Heart left ventricle (tissue), 16 donors: ENCODE measurements around the gene MYMK. TPM values are rescaled to one million over a fixed set of nuclear protein-coding genes. Genes with fewer than 3 reads are reported as not detected.

ENCODE experiments used
- ATAC-seq, 4 donors: fragments of 200-7000 bp; cut with Tn5 transposase; one replicate each; pipeline ENCODE4 v1.9.1; 2020 to 2022; ENCODE audit warnings: moderate library complexity in 4 of 4, mild to moderate bottlenecking in 3 of 4, moderate number of reproducible peaks in 1 of 4
- DNase-seq, 5 donors: peaks; one replicate each; pipeline ENCODE4 v3.0.0-alpha.2; 2020
- H3K27ac ChIP-seq, 12 donors: fragments of 200-600 bp; sonication (generic) in 4 of 12; one replicate each; pipeline versions ENCODE4 v1.5.0 to v1.8.0; 2016 to 2022; ENCODE audit warnings: mild to moderate bottlenecking in 2 of 12
- H3K27me3 ChIP-seq, 9 donors: fragments of 200-600 bp; sonication (generic) in 2 of 9; one replicate each; pipeline versions ENCODE4 v1.5.1 to v1.8.0; 2016 to 2022; ENCODE audit warnings: mild to moderate bottlenecking in 3 of 9
- H3K36me3 ChIP-seq, 9 donors: fragments of 200-600 bp; sonication (generic) in 2 of 9; one replicate each; pipeline versions ENCODE4 v1.5.0 to v1.8.0; 2018 to 2022; ENCODE audit warnings: mild to moderate bottlenecking in 2 of 9
- H3K4me1 ChIP-seq, 12 donors: fragments of 200-600 bp; sonication (generic) in 4 of 12; one replicate each; pipeline versions ENCODE4 v1.5.0 to v1.8.0; 2016 to 2022; ENCODE audit warnings: mild to moderate bottlenecking in 3 of 12
- H3K4me3 ChIP-seq, 12 donors: fragments of 200-600 bp; sonication (generic) in 4 of 12; one replicate each; pipeline versions ENCODE4 v1.5.0 to v1.8.0; 2017 to 2022; ENCODE audit warnings: mild to moderate bottlenecking in 9 of 12, moderate library complexity in 4 of 12
- H3K9me3 ChIP-seq, 12 donors: fragments of 200-600 bp; sonication (generic) in 4 of 12; one replicate each; pipeline versions ENCODE4 v1.5.0 to v1.8.0; 2016 to 2022; ENCODE audit warnings: mild to moderate bottlenecking in 1 of 12
- POLR2A ChIP-seq, 2 donors: fragments of 450-650 bp; IDR thresholded peaks; one replicate each; pipeline ENCODE4 v1.6.1; 2017; ENCODE audit warnings: antibody characterized with exemption in 2 of 2, mild to moderate bottlenecking in 2 of 2, moderate library complexity in 2 of 2
- WGBS, 4 donors: extraction: QIAGEN DNeasy Blood & Tissue Kit in 2 of 4; methylation state at CpG; one replicate each; pipeline versions ENCODE4 v1.1.5 to v1.1.7; 2013 to 2018; 5-methylcytosine and 5-hydroxymethylcytosine counted together
- intact Hi-C, 10 donors: fragments of 100-400 bp; cut with DNase I; formaldehyde crosslinking; loops; one replicate each; pipeline versions ENCODE4 v1.11.1 to v1.14.2; 2022
- polyA plus RNA-seq, 2 donors: library from polyadenylated mRNA; stranded (reverse); fragments of 200-250 nt; gene quantifications; one replicate each; pipeline ENCODE4 v1.2.3, GENCODE V29; 2013
- total RNA-seq, 9 donors: library from RNA; depleted of rRNA in 2 of 9; stranded (reverse); fragments of >200 nt in 2 of 9; fragmentation: NEBNext Ultra II Directional in 3 of 9; extraction: Animal tissue kit (Norgen Biotek cat#: 25700) in 3 of 9; gene quantifications; one replicate each; pipeline versions ENCODE4 v1.1.0 to v1.2.4, GENCODE V29; 2016 to 2023
- TF ChIP-seq, protein P1 (sequence below), 12 donors: fragments of 200-600 bp; sonication (generic) in 4 of 12; IDR thresholded peaks; one replicate each; pipeline versions ENCODE4 v1.5.0 to v1.8.0; 2018 to 2022; ENCODE audit warnings: antibody characterized with exemption in 12 of 12, mild to moderate bottlenecking in 5 of 12
- donor health status: ischemic (EF 13 %, LVEDD 7.1; RV severe dilation, severe dysfunction).
- donor health status: healthy with polysubstance abuse.
- donor health status: DM: no; HTN: yes; CAD: no.
- donor health status: DM: no; HTN: no; CAD: no.
- donor health status: ischemic (EF 25% LVEDD 6.9; RV normal size, moderate dysfunction).
- donor health status: ischemic (EF 25% LVEDD 5.7; RV mildly dilated, moderate dysfunction).
- donor health status: healthy.
- donor health status: DM: yes; HTN: yes; CAD: no.
- donor health status: ischemic (EF 35%, LVEDD 5.7; RV mildly dilated, moderate dysfunction).
- donor health status: nonischemic (EF 11% LVEDD 7.7; RV severe dilation, severe dysfunction).
- donor health status: DM: yes; HTN: yes; CAD: no.
- donor health status: PGD.
- donor health status: ischemic (EF 29% LVEDD 5.4; RV normal size, mild dysfunction).
- donor health status: nonischemic (EF 23%, LVEDD 6.1; RV moderate dilation, normal function).

MYMK gene
- total and polyA plus RNA-seq, 11 donors: not detected

- H3K36me3 ChIP-seq: no peaks in the 10 kb centered on the region
- H3K9me3 ChIP-seq: peaks cover 0 to 12% (median 8%) of the 10 kb centered on the region in 12 donors
- peaks cover 0 to 2% (median 0%) of the 10 kb centered on the region in 9 donors for H3K27me3 ChIP-seq
- intact Hi-C loops: no loop called here
- peak in 3 of 5 donors; percentile 1 to 49 (median 26) for DNase-seq
- H3K4me3 ChIP-seq: no peak overlapping the region
- 74 to 86% (median 78%) methylated on average over 20 to 35 of the region's 35 CpGs for WGBS, 4 donors
- H3K4me1 ChIP-seq: peaks cover 0 to 28% (median 13%) of the 10 kb centered on the region in 12 donors
- no peak for ATAC-seq
- TF ChIP-seq, protein P1, sequence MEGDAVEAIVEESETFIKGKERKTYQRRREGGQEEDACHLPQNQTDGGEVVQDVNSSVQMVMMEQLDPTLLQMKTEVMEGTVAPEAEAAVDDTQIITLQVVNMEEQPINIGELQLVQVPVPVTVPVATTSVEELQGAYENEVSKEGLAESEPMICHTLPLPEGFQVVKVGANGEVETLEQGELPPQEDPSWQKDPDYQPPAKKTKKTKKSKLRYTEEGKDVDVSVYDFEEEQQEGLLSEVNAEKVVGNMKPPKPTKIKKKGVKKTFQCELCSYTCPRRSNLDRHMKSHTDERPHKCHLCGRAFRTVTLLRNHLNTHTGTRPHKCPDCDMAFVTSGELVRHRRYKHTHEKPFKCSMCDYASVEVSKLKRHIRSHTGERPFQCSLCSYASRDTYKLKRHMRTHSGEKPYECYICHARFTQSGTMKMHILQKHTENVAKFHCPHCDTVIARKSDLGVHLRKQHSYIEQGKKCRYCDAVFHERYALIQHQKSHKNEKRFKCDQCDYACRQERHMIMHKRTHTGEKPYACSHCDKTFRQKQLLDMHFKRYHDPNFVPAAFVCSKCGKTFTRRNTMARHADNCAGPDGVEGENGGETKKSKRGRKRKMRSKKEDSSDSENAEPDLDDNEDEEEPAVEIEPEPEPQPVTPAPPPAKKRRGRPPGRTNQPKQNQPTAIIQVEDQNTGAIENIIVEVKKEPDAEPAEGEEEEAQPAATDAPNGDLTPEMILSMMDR (IDR thresholded peaks at IDR 0.05): no peak
- no peak for TF ChIP-seq POLR2A (IDR thresholded peaks at IDR 0.05)
- no peak overlapping the region for H3K27ac ChIP-seq
These were observed 27.6 kb downstream of the MYMK start for GRCh38 chr9:133496861-133497842.

- no peaks in the 10 kb centered on the region for H3K9me3 ChIP-seq
- H3K27ac ChIP-seq: no peak overlapping the region
- ATAC-seq (no peak), DNase-seq (peak in 2 of 5 donors; percentile 3 to 9)
- H3K27me3 ChIP-seq: peaks cover 0 to 2% (median 0%) of the 10 kb centered on the region in 9 donors
- no peak overlapping the region for H3K4me3 ChIP-seq
- TF ChIP-seq, protein P1 (IDR thresholded peaks at IDR 0.05): no peak
- no peak for TF ChIP-seq POLR2A (IDR thresholded peaks at IDR 0.05)
- peaks cover 0 to 33% (median 19%) of the 10 kb centered on the region in 12 donors for H3K4me1 ChIP-seq
- intact Hi-C loops: no loop called here
- no peaks in the 10 kb centered on the region for H3K36me3 ChIP-seq
- 92 to 96% (median 94%) methylated on average over 24 of the region's 24 CpGs for WGBS, 4 donors
These were observed 29.1 kb downstream of the MYMK start for GRCh38 chr9:133495327-133496293.

- DNase-seq (peak in 3 of 5 donors; percentile 38 to 64 (median 54)), ATAC-seq (no peak)
- intact Hi-C loops: no loop called here
- Histone ChIP-seq H3K4me3 (no peak overlapping the region), H3K36me3 (no peaks in the 10 kb centered on the region), H3K27me3 (peaks cover 0 to 2% (median 0%) of the 10 kb centered on the region in 9 donors), H3K4me1 (peaks cover 0 to 32% (median 19%) of the 10 kb centered on the region in 12 donors), H3K9me3 (no peaks in the 10 kb centered on the region), H3K27ac (no peak overlapping the region)
- 75 to 83% (median 78%) methylated on average over 20 to 24 of the region's 24 CpGs for WGBS, 4 donors
- TF ChIP-seq, protein P1 (IDR thresholded peaks at IDR 0.05): no peak
- no peak for TF ChIP-seq POLR2A (IDR thresholded peaks at IDR 0.05)
These were observed 30.0 kb downstream of the MYMK start for GRCh38 chr9:133494636-133495326.
